Muscle layer of duodenum (tissue), 2 donors: ENCODE results near the gene AHRR.

Source experiments
- H3K27ac ChIP-seq: one replicate; pipeline ENCODE4 v1.7.0; 2013; ENCODE audit warnings: mild to moderate bottlenecking, low read length
- H3K27me3 ChIP-seq: one replicate; pipeline ENCODE4 v1.7.0; 2013; ENCODE audit warnings: low read depth, mild to moderate bottlenecking, control low read depth, low read length
- H3K36me3 ChIP-seq, 2 donors: one replicate each; pipeline ENCODE4 v1.7.0; 2013; ENCODE audit warnings: low read length in 2 of 2, control low read depth in 1 of 2, mild to moderate bottlenecking in 1 of 2; ENCODE audit not compliant: insufficient read depth in 2 of 2, control insufficient read depth in 1 of 2
- H3K4me1 ChIP-seq, 2 donors: one replicate each; pipeline ENCODE4 v1.7.0; 2013; ENCODE audit warnings: low read length in 2 of 2, mild to moderate bottlenecking in 2 of 2, control low read depth in 1 of 2, moderate library complexity in 1 of 2; ENCODE audit not compliant: insufficient read depth in 2 of 2, control insufficient read depth in 1 of 2
- H3K4me3 ChIP-seq, 2 donors: one replicate each; pipeline ENCODE4 v1.7.0; 2013; ENCODE audit warnings: low read length in 2 of 2, low read depth in 1 of 2, mild to moderate bottlenecking in 1 of 2
- H3K9me3 ChIP-seq, 2 donors: one replicate each; pipeline ENCODE4 v1.7.0; 2013; ENCODE audit warnings: low read length in 2 of 2, control low read depth in 1 of 2, mild to moderate bottlenecking in 1 of 2; ENCODE audit not compliant: control insufficient read depth in 1 of 2
- donor health status: healthy.

The AHRR gene

DNA sequence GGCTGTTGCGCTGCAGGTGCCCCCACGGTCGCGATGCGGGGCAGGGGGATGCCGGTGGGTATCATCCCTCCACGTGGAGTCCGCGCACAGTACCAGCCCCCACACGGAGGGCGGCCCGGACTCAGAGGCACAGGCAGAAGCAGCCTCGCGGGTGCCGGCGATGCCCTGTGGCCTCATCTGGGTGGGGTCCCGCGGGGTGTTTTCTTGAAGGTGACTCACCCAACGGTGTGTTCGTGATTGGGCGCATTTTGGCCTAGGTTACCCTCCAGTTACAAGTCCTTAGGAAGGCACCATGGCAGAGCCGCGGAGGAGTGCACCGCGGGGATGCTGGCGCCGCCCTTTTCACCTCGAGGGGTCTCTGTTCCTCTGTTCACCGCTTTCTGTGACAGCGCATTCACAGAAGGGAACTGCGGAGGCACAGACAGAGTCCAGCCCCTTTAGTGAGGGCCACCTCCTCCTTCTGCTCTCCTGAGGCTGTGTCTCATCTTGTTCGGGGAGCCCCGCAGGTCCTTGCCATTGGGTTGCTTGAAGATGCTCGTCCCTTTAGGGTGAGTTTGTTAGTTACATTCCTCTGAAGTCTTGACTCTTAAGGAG is 99.9 kb downstream of the AHRR start:
- Histone ChIP-seq H3K4me1 (no peaks in the 10 kb centered on the region), H3K27ac (no peak overlapping the region), H3K27me3 (no peaks in the 10 kb centered on the region), H3K9me3 (no peaks in the 10 kb centered on the region), H3K4me3 (no peak overlapping the region), H3K36me3 (no peaks in the 10 kb centered on the region)

DNA sequence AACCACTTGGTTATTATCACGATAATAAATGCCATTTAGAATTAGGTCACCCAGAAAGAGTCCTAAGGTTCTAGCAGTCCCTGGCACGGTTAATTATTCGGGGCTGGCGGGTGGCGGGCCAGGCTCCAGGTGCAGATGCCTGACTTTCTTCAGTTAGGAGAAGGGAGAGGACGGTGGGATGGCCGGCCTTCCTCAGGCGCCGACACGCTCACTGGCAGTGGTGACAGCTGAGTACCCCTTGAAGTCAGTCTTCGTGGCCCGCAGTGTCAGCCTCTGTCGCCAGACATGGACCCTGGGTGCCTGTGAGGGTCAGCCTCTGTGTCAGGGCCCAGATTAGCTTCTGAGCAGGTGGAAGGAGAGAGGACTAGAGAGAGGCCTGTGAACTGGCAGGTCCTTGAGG is 100.4 kb downstream of the AHRR start:
- no peaks in the 10 kb centered on the region for H3K9me3 ChIP-seq
- H3K27me3 ChIP-seq, result no peaks in the 10 kb centered on the region
- H3K4me3 ChIP-seq, result no peak overlapping the region
- H3K4me1 ChIP-seq, result no peaks in the 10 kb centered on the region
- no peak overlapping the region for H3K27ac ChIP-seq
- no peaks in the 10 kb centered on the region for H3K36me3 ChIP-seq

DNA sequence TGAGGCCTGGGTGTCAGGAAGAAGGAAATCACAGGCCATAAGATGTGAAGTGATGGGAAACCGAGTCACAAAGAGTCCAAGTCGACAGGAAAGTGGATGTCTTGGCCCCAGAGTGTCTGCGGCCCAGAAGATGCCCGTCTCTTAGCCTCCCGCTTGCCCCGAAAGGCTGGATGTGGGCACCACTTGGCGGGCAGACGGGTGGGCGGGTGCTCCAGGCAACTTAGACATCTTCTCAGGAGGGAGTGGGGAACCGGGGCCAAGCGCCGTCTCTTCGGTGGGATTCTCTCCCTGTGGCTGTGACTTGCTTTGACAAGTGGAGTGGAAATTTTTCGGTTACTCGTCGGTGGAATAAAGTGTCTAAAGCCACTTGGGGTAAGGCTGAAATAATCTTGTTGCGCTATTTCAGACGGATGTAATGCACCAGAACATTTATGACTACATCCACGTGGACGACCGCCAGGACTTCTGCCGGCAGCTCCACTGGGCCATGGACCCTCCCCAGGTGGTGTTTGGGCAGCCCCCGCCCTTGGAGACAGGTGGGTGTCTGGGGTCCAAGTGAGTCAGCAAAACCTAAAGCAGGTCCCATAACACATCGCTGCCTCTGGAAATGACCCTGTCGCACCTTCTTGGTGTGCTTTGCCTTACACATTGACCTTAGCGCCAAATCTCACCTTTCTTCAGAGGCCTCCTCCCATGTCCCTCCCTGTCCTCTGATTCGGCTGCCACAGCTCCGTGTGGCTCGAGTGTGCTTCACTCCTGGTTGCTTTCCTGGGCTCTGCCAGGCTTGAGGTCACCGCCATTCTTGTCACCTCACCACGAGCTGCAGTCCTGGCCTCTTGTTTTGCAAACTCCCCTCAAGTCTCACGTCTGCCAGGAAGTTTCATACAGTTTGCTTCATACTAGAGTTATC is 101.1 kb downstream of the AHRR start:
- Histone ChIP-seq H3K27me3 (no peaks in the 10 kb centered on the region), H3K4me3 (no peak overlapping the region), H3K9me3 (no peaks in the 10 kb centered on the region), H3K4me1 (no peaks in the 10 kb centered on the region), H3K27ac (no peak overlapping the region), H3K36me3 (no peaks in the 10 kb centered on the region)

DNA sequence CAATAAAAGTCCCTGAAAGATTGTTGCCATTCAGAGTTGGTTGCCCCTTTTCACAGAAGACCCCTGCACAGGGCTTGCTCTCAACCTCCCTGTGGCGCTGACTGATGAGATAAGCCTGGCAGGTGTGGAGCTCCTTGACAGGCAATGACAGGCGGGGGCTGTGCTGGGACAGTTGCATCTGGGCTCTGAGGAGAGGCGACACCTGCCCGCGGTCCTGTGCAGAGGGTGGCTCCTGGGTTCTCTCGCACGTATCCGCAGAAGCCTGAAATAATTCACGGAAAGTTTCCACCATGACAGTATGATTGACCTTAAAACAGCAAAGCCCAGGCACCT is 101.7 kb downstream of the AHRR start:
- H3K27ac ChIP-seq, result no peak overlapping the region
- no peaks in the 10 kb centered on the region for H3K4me1 ChIP-seq
- no peak overlapping the region for H3K4me3 ChIP-seq
- no peaks in the 10 kb centered on the region for H3K27me3 ChIP-seq
- H3K36me3 ChIP-seq, result no peaks in the 10 kb centered on the region
- H3K9me3 ChIP-seq, result no peaks in the 10 kb centered on the region

DNA sequence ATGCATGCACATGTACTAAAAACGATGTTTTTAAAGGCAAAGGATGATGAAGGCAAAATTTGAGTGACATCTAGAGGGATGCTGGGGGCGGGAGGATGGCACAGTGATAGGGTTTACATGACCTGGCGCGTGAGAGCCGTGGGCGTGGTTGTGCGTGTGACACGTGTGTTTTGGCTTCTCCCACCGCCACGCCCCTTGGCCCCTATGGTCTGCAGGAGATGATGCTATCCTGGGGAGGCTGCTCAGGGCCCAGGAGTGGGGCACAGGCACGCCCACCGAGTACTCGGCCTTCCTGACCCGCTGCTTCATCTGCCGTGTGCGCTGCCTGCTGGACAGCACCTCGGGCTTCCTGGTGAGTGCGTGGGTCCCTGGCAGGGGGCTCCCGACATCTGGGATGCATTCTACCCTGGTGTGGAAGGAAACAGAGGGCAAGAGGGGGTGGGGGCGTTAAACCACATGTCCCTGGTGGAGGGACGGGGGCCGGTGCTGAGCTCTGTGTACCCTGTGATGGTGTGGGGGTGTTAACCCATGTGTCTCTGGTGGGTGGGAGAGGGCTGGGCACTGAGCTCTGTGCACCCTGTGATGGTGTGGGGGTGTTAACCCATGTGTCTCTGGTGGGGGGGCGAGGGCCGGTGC is 102.2 kb downstream of the AHRR start:
- Histone ChIP-seq H3K9me3 (no peaks in the 10 kb centered on the region), H3K4me1 (no peaks in the 10 kb centered on the region), H3K27ac (no peak overlapping the region), H3K36me3 (no peaks in the 10 kb centered on the region), H3K4me3 (no peak overlapping the region), H3K27me3 (no peaks in the 10 kb centered on the region)

DNA sequence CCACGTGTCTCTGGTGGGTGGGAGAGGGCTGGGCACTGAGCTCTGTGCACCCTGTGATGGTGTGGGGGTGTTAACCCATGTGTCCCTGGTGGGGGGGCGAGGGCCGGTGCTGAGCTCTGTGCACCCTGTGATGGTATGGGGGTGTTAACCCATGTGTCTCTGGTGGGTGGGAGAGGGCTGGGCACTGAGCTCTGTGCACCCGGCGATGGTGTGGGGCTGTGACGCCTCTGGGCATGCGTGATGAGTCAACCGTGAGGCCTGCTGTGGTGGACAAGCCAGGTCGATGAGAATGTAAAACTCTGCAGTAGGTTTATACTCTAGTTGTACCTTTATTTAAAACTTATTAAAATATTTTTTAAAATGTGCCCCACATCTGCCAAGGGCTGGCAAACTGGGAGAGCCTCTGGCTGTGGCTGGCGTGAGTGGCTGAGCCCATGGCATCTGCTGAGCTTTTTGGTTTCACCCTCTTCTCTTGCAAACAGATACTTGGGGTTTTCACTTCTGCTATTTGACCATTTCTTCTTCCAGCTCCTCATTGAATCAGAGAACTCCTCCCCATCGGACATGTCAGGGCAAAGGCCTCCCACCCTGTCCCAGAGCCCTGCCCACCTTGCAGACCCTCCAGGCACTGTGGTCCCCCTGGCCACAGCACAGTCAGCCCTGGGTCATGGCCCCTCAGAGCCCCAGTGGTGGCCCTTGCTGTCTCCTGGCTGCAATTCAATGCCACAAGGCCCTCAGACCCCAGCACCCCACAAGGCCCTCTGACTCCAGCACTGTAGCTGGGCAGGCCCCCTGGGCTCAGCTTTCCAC is 103.0 kb downstream of the AHRR start:
- Histone ChIP-seq H3K4me1 (peaks cover 0 to 2% of the 10 kb centered on the region in 2 donors), H3K9me3 (no peaks in the 10 kb centered on the region), H3K27me3 (no peaks in the 10 kb centered on the region), H3K27ac (no peak overlapping the region), H3K4me3 (no peak overlapping the region), H3K36me3 (no peaks in the 10 kb centered on the region)

DNA sequence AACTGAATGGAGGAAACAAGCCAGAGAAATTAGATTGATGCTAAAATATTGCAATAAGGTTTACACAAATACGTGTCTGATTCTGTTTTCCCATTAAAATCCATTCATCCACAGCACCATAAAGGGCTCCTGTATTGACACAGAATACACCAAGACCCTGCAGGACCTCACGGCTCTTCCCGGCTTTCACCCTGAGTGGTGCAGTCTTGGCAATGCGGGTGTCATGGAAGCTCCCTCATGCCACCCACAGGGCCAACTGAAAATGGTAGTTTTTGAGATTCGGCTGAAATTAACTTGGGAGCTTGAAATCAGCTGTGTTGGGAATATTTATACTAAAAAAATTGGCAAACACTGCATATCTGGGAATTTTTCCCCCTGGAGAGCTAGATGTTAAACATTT is 104.2 kb downstream of the AHRR start:
- no peaks in the 10 kb centered on the region for H3K27me3 ChIP-seq

DNA sequence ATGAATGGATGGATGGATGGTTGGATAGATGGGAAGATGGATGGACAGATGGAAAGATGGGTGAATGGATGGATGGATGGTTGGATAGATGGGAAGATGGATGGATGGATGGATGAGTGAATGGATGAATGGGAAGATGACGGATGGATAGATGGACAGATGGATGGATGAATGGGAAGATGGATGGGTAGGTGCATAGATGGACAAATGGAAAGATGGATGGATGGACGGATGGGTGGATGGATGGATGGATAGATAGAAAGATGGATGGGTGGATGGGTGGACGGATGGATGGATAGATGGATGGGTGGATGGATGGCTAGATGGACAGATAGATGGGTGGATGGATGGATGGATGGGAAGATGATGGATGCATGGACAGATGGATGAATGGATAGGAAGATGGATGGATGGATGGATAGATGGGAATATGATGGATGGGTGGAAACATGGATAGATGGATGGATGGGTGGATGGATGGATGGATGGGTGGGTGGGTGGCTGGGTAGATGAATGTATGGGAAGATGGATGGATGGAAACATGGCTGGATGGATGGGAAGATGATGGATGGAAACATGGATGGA is 105.0 kb downstream of the AHRR start:
- Histone ChIP-seq H3K27ac (no peak overlapping the region), H3K4me1 (peaks cover 4% of the 10 kb centered on the region in 2 donors), H3K27me3 (no peaks in the 10 kb centered on the region), H3K9me3 (no peaks in the 10 kb centered on the region), H3K36me3 (no peaks in the 10 kb centered on the region), H3K4me3 (no peak overlapping the region)

More for the DNA sequence above, 104.2 kb downstream of the AHRR start:
- Histone ChIP-seq H3K4me1 (peaks cover 4% of the 10 kb centered on the region in 2 donors), H3K4me3 (no peak overlapping the region), H3K36me3 (no peaks in the 10 kb centered on the region), H3K9me3 (no peaks in the 10 kb centered on the region), H3K27ac (no peak overlapping the region)

DNA sequence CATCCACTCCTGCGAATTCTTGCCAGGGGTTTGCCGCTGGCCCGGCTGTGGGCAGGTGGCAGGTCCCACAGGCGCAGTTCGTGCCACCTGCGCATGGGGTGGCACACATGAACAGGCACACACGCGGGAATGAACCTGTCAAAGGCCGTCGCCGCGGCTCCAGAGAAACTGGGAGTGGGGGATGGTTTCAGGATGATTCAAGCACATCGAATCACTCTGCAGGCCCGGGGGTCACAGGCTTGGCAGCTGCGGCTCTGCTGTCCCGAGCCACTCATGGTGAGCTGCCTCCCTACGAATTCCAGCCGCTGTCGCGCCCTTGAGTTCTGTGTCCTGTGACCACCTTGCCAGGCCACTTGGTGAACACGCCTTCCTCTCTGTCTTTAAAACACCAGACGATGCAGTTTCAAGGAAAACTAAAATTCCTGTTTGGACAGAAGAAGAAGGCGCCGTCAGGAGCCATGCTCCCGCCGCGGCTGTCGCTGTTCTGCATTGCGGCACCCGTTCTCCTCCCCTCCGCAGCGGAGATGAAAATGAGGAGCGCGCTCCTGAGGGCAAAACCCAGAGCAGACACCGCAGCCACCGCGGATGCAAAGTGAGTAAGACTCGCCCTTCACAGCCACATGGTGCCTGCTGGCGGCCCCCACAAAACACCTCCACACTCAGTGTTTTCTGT is 106.0 kb downstream of the AHRR start:
- Histone ChIP-seq H3K36me3 (no peaks in the 10 kb centered on the region), H3K9me3 (no peaks in the 10 kb centered on the region), H3K27me3 (no peaks in the 10 kb centered on the region), H3K4me1 (peaks cover 4% of the 10 kb centered on the region in 2 donors), H3K4me3 (no peak overlapping the region), H3K27ac (no peak overlapping the region)

DNA sequence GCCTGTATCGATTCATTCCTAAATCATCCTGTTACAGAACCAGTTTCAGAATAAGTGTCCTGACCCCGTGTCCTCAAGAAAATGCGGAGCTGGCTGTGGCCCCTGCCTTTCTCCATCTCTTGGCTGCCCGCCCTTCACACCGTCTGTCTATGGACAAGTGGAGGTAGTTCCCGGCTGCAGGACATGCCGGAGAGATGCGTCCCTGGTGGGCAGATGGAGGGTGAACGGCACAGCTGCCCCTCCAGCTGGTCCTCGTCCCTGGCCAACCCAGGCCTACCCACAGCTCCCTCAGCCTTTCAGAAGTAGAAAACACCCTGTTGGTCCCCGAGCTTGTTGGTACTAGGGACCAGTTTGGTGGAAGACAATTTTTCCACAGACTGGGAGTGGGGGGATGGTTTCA is 106.7 kb downstream of the AHRR start:
- Histone ChIP-seq H3K27me3 (no peaks in the 10 kb centered on the region), H3K4me3 (no peak overlapping the region), H3K36me3 (no peaks in the 10 kb centered on the region), H3K27ac (no peak overlapping the region), H3K9me3 (no peaks in the 10 kb centered on the region), H3K4me1 (peaks cover 4% of the 10 kb centered on the region in 2 donors)
